ENCODE measurements around the gene TM9SF4.

Gene TM9SF4

DNA sequence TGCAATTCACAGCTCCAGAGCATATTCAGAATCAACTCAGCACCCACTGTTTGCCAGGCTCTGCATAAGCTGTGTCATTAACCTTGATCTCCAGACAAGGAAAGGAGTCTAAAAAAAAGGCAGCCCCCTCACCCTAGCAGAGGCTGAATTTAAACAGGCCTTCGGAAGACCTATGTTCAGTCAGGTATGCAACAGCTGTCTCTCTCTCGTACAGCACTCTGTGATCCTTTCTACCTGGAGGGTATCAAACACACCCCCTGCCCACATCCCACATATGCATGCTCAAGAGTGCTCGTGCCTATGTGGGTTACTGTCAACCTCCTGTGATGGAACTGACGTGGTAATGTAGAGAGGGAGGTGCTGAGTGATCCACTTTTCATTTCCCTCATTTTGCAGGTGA, 89.5 kb downstream of the TM9SF4 start:
- H3K4me3 ChIP-seq (ENCODE audit: low read depth, low read length): no peak overlapping the region
- TF ChIP-seq, protein P1, sequence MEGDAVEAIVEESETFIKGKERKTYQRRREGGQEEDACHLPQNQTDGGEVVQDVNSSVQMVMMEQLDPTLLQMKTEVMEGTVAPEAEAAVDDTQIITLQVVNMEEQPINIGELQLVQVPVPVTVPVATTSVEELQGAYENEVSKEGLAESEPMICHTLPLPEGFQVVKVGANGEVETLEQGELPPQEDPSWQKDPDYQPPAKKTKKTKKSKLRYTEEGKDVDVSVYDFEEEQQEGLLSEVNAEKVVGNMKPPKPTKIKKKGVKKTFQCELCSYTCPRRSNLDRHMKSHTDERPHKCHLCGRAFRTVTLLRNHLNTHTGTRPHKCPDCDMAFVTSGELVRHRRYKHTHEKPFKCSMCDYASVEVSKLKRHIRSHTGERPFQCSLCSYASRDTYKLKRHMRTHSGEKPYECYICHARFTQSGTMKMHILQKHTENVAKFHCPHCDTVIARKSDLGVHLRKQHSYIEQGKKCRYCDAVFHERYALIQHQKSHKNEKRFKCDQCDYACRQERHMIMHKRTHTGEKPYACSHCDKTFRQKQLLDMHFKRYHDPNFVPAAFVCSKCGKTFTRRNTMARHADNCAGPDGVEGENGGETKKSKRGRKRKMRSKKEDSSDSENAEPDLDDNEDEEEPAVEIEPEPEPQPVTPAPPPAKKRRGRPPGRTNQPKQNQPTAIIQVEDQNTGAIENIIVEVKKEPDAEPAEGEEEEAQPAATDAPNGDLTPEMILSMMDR (IDR thresholded peaks at IDR 0.05; ENCODE audit: low read depth, low read length): no peak

DNA sequence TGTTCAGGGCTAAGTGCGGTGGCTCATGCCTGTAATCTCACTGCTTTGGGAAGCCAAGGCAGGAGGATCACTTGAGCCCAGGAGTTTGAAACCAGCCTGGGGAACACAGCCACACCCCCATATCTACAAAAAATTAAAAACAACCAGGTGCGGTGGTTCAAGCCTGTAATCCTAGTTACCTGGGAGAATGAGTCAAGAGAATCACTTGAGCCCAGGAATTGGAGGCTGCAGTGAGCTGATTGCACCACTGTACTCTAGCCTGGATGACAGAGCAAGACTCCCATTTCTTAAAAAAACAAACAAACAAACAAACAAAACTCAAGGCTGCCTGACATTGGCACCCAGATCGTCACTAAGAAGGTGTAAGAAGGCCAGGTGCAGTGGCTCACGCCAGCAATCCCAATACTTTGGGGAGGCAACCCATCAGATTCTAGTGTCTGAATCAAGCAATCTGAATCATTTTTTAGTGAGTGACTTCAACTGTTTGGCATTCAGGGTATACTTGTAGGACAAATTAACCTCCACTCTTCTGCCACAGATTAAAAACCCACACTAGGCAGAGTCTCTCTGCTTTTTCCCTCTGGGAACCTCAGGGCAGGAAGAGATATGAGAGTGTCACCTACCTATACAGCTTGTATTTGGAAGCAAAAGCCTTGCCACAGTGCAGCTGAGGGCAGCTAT, 91.9 kb downstream of the TM9SF4 start:
- H3K4me3 ChIP-seq (ENCODE audit: low read depth, low read length): no peak overlapping the region
- TF ChIP-seq, protein P1 (IDR thresholded peaks at IDR 0.05; ENCODE audit: low read depth, low read length): no peak

DNA sequence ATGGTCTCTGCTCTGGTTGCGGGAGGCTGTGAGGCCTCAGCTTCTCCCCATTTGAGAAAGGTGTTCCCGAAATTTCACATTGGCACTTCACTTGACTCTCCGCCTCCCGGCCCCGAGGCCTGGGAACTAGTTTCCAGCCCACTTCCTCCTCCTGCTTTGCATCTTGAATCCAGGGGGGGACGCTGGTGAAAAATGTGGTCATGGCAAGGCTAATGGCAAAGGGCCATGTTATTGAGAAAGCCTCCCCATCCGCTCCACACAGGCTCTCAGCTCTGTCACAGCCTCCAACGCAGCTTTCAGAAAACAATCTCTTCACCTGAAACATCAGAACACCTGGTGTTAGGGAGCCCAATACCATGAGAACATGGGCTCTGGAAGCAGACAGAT, 92.5 kb downstream of the TM9SF4 start:
- H3K4me3 ChIP-seq (ENCODE audit: low read depth, low read length): no peak overlapping the region
- TF ChIP-seq, protein P1 (IDR thresholded peaks at IDR 0.05; ENCODE audit: low read depth, low read length): no peak

DNA sequence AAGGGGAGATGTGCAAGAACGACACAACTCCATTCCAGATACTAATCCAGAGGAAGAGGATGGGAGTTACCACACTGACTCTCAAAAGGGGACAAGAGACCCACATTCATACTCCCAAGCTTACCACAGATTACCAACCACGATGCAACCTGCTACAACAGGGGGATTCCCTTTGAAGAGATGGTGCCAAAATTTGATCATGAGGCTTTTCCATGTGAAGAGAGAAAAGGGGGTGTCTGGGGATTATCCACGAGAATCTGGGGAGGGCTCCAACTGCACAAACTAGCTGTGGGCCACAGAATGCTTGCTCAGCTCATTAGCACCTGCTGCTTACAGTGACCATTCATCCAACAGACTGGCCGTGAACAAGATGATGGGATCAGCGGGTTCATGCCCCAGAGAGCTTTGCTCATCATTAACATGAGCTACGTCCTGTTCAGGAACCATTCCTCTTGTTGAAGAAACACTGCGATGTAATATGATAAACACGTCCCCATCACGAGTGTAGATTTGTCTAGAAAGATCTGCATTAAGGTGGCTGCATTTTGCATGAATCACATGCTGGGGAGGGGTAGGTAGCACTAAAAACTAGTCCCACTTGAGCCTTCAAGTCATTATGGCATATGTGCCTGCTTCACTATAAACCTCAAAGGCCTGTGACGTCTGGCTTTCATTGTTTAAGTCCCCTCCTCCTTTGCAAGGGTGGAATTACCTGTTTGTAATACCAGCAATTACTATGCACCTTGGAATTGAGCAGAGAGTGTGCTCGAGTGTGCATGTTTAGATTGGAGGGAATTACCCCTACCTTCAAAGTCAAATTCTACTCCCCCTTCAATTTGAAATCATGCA, 94.1 kb downstream of the TM9SF4 start:
- no peak overlapping the region for H3K4me3 ChIP-seq (ENCODE audit: low read depth, low read length)
- TF ChIP-seq, protein P1 (IDR thresholded peaks at IDR 0.05; ENCODE audit: low read depth, low read length): no peak

DNA sequence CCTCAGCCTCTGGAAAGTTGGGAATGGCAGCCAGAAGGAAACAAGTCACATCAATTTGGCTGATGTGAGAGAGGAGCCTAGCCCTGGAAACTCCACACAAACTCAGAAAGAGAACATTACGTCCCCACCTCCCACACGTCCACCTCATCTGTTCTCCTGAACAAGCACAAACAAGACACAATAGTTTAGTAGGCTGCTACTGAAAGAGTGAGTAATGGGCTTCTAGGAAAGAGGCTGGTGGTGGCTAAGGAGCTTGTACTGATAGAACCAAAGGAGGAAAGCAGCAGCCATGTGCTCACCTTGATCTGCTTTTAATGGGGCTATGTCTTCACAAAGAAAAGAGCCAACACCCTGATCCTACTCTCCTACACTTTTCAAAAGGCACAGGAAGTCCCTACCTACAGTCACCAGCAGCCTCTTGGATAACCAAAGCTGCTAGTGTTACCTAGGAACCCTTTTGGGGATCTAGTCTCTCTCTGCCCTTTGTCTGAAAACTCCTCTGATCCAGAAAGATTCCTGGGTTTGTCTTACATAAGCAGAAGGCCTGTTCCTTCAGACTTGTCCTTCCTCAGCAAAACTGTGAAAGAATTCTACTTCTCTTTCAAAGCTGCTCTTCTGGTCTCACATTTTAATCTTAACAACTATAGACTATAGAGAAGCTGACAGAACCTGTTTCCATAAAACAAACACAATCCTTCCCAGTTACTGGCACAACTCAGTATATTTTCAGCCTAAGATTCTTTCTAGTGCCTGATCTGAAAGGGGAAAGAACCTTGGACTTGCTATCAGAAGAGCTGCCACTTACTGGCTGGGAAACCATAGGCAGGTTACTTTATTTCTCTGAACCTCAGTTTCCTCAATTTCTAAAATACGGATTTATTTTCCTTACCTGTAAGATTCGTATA, 94.9 kb downstream of the TM9SF4 start:
- TF ChIP-seq, protein P1 (IDR thresholded peaks at IDR 0.05; ENCODE audit: low read depth, low read length): no peak
- H3K4me3 ChIP-seq (ENCODE audit: low read depth, low read length): no peak overlapping the region

- no peak overlapping the region for H3K4me3 ChIP-seq (ENCODE audit: low read depth, low read length)
- TF ChIP-seq, protein P1 (IDR thresholded peaks at IDR 0.05; ENCODE audit: low read depth, low read length): no peak
Measured at GRCh38 chr20:32205110-32205842, 95.8 kb downstream of the TM9SF4 start.

Measured in WI38 (cell line).